IMR-90 (cell line): ENCODE measurements around the gene OSCAR. TPM values are rescaled to one million over a fixed set of nuclear protein-coding genes. Genes with fewer than 3 reads are reported as not detected.

Source experiments
- ATAC-seq: fragments of 200-7000 bp; cut with Tn5 transposase; 2 replicates; pipeline ENCODE4 v1.9.1; 2020; ENCODE audit warnings: low read depth, mild to moderate bottlenecking, moderate library complexity
- BruUV-seq: library from RNA; stranded (reverse); fragments of 400-500 nt; replicated peaks from 2 replicates; lab custom pipeline; 2021; lab: Mats Ljungman, UMichigan
- CTCF ChIA-PET: fragments of 300-600 bp; formaldehyde crosslinking; extraction: SDS; loops from one replicate; lab custom pipeline; 2021; ENCODE audit warnings: antibody characterized with exemption; lab: Yijun Ruan, JAX
- POLR2A ChIA-PET: fragments of 300-600 bp; sonication (Branson Sonifier 250); formaldehyde crosslinking; loops from one replicate; lab custom pipeline; 2022; ENCODE audit warnings: antibody characterized with exemption; ENCODE audit not compliant: unreplicated experiment; lab: Charles Lee
- DNase-seq: peaks from one replicate; pipeline ENCODE4 v3.0.0; 2013
- H2AFZ ChIP-seq: replicated peaks from 2 replicates; pipeline ENCODE3; 2013; ENCODE audit warnings: low read length, mild to moderate bottlenecking; ENCODE audit not compliant: poor library complexity
- H2AK5ac ChIP-seq: 2 replicates; pipeline ENCODE4 v1.6.1; 2013; ENCODE audit warnings: low read depth, low read length, inconsistent platforms
- H2AK9ac ChIP-seq: replicated peaks from 2 replicates; pipeline ENCODE3; 2013; ENCODE audit warnings: mild to moderate bottlenecking, low read depth, low read length, moderate library complexity; ENCODE audit not compliant: poor library complexity
- H2BK120ac ChIP-seq: 2 replicates; pipeline ENCODE4 v1.6.1; 2013; ENCODE audit warnings: low read depth, low read length, inconsistent platforms
- H2BK15ac ChIP-seq: 3 replicates; pipeline ENCODE4 v1.6.1; 2013; ENCODE audit warnings: low read depth, low read length, inconsistent platforms
- H2BK20ac ChIP-seq: 2 replicates; pipeline ENCODE4 v1.6.1; 2013; ENCODE audit warnings: low read depth, mild to moderate bottlenecking, inconsistent platforms, low read length, moderate library complexity
- H2BK5ac ChIP-seq: 2 replicates; pipeline ENCODE4 v1.6.1; 2013; ENCODE audit warnings: mild to moderate bottlenecking, low read depth, low read length, inconsistent platforms; ENCODE audit not compliant: poor library complexity, severe bottlenecking
- H3K14ac ChIP-seq: replicated peaks from 2 replicates; pipeline ENCODE4 v1.6.1; 2013; ENCODE audit warnings: low read depth, low read length, inconsistent platforms
- H3K18ac ChIP-seq: 2 replicates; pipeline ENCODE4 v1.6.1; 2013; ENCODE audit warnings: low read depth, low read length, control low read depth
- H3K23ac ChIP-seq: 2 replicates; pipeline ENCODE4 v1.6.1; 2013; ENCODE audit warnings: low read depth, low read length, inconsistent platforms
- H3K27ac ChIP-seq: 2 replicates; pipeline ENCODE4 v1.5.1; 2013; ENCODE audit warnings: mild to moderate bottlenecking, control low read depth, low read length; ENCODE audit not compliant: insufficient read depth
- H3K27me3 ChIP-seq: 2 replicates; pipeline ENCODE4 v1.6.1; 2013; ENCODE audit warnings: low read length; ENCODE audit not compliant: control insufficient read depth, insufficient read depth
- H3K36me3 ChIP-seq: 2 replicates; pipeline ENCODE4 v1.6.1; 2013; ENCODE audit warnings: low read length, mixed read lengths; ENCODE audit not compliant: control insufficient read depth, insufficient read depth
- H3K4ac ChIP-seq: 2 replicates; pipeline ENCODE4 v1.6.1; 2013; ENCODE audit warnings: low read depth, low read length, inconsistent platforms
- H3K4me1 ChIP-seq: 2 replicates; pipeline ENCODE4 v1.6.1; 2013; ENCODE audit warnings: low read length, mixed read lengths; ENCODE audit not compliant: control insufficient read depth, insufficient read depth
- H3K4me2 ChIP-seq: 2 replicates; pipeline ENCODE4 v1.6.1; 2013; ENCODE audit warnings: low read depth, mild to moderate bottlenecking, control low read depth, low read length, moderate library complexity
- H3K4me3 ChIP-seq: 2 replicates; pipeline ENCODE4 v1.5.1; 2013; ENCODE audit warnings: low read depth, mild to moderate bottlenecking, control low read depth, low read length, moderate library complexity; ENCODE audit not compliant: insufficient read depth
- H3K56ac ChIP-seq: 2 replicates; pipeline ENCODE4 v1.6.1; 2013; ENCODE audit warnings: low read length, inconsistent platforms; ENCODE audit not compliant: insufficient read depth; ENCODE audit errors: extremely low read depth
- H3K79me1 ChIP-seq, 2 experiments: 2 replicates each; pipeline ENCODE4 v1.6.1; 2013; ENCODE audit warnings: low read length in 2 of 2, inconsistent platforms in 1 of 2, low read depth in 1 of 2
- H3K9ac ChIP-seq: 2 replicates; pipeline ENCODE4 v1.6.1; 2013; ENCODE audit warnings: low read depth, low read length, control low read depth
- H3K9me1 ChIP-seq: 2 replicates; pipeline ENCODE4 v1.6.1; 2013; ENCODE audit warnings: low read length, inconsistent platforms; ENCODE audit not compliant: insufficient read depth
- H3K9me3 ChIP-seq: 2 replicates; pipeline ENCODE4 v1.6.1; 2013; ENCODE audit warnings: low read length; ENCODE audit not compliant: control insufficient read depth, insufficient read depth
- H4K20me1 ChIP-seq: 2 replicates; pipeline ENCODE4 v1.6.1; 2013; ENCODE audit warnings: low read length, inconsistent platforms; ENCODE audit not compliant: insufficient read depth
- H4K5ac ChIP-seq: 2 replicates; pipeline ENCODE4 v1.6.1; 2013; ENCODE audit warnings: mild to moderate bottlenecking, low read depth, low read length, control low read depth
- H4K8ac ChIP-seq, 2 experiments: 2 replicates each; pipeline ENCODE4 v1.6.1; 2013; ENCODE audit warnings: low read depth in 2 of 2, low read length in 2 of 2, control low read depth in 1 of 2, inconsistent platforms in 1 of 2
- H4K91ac ChIP-seq: 2 replicates; pipeline ENCODE4 v1.6.1; 2013; ENCODE audit warnings: low read depth, low read length, inconsistent platforms; ENCODE audit not compliant: insufficient read depth
- CHD1 ChIP-seq: IDR thresholded peaks from 2 replicates; pipeline ENCODE4 v1.6.1; 2012; ENCODE audit warnings: low read depth, low read length, improper control_type of control experiment
- NFE2L2 ChIP-seq: fragments of 150-350 bp; IDR thresholded peaks from 2 replicates; pipeline ENCODE4 v1.6.1; 2016; ENCODE audit warnings: low read depth, mild to moderate bottlenecking, low read length
- POLR2A ChIP-seq: IDR thresholded peaks from 2 replicates; pipeline ENCODE4 v1.6.1; 2012; ENCODE audit warnings: mild to moderate bottlenecking, low read depth, low read length
- WGBS, 2 experiments: methylation state at CpG; one replicate each; pipeline versions ENCODE4 v1.1.5 to v1.1.7; 2013; ENCODE audit warnings: missing lambda C conversion rate in 2 of 2; ENCODE audit not compliant: insufficient read length in 1 of 2; ENCODE audit errors: extremely low coverage in 2 of 2; 5-methylcytosine and 5-hydroxymethylcytosine counted together
- dilution Hi-C: fragments of 300-500 bp; cut with HindIII; formaldehyde crosslinking; loops from one replicate; pipeline ENCODE4 v1.14.3; 2018; ENCODE audit warnings: low sequenced_read_pairs; ENCODE audit not compliant: unreplicated experiment
- in situ Hi-C: fragments of 300-500 bp; cut with MboI; formaldehyde crosslinking; loops from 3 replicates; pipeline ENCODE4 v1.14.3; 2019; ENCODE audit warnings: low sequenced_read_pairs, inconsistent platforms, mixed read lengths
- intact Hi-C: fragments of 100-400 bp; cut with micrococcal nuclease; formaldehyde crosslinking; loops from 2 replicates; pipeline ENCODE4 v1.10.0; 2022
- polyA plus RNA-seq, 3 experiments: library from polyadenylated mRNA; depleted of rRNA; stranded (reverse); fragments of >200 nt; gene quantifications; 2 replicates each; pipeline ENCODE4 v1.2.3, GENCODE V29; 2012; ENCODE audit warnings: low replicate concordance in 1 of 3
- total RNA-seq: library from RNA; depleted of rRNA; stranded (reverse); fragments of >200 nt; gene quantifications from 2 replicates; pipeline ENCODE4 v1.2.3, GENCODE V29; 2012

The OSCAR gene
- total and polyA plus RNA-seq, 2 of the 4 experiments (the other 2 are of a cell fraction): 0.15 TPM; not detected in 1

GRCh38 chr19:54081032-54081431 lies 19.6 kb downstream of the OSCAR start, which contains the start of gene TARM1:
TSS of gene TARM1 (minus strand) at chr19:54081365. CDS start at chr19:54081340, 25 bp downstream.
- Histone ChIP-seq H3K4me2 (no peak within 1 kb of the TSS), H2BK120ac (no peak within 1 kb of the TSS), H3K36me3 (no peaks in the 10 kb centered on the region), H2AK5ac (no peak within 1 kb of the TSS), H2AK9ac (no peak within 1 kb of the TSS), H3K23ac (no peak within 1 kb of the TSS), H3K9ac (no peak within 1 kb of the TSS), H2BK5ac (no peak within 1 kb of the TSS), H3K4me1 (no peaks in the 10 kb centered on the region), H4K8ac (no peak within 1 kb of the TSS), H4K20me1 (no peaks in the 10 kb centered on the region), H4K5ac (no peak within 1 kb of the TSS), H3K27ac (no peak within 1 kb of the TSS), H3K4me3 (no peak within 1 kb of the TSS), H3K18ac (no peak within 1 kb of the TSS), H3K79me1 (no peaks in the 10 kb centered on the region), H3K27me3 (no peaks in the 10 kb centered on the region), H3K4ac (no peak within 1 kb of the TSS), H4K91ac (no peak within 1 kb of the TSS), H3K9me3 (peaks cover 6% of the 10 kb centered on the region; the same call in 1 of the 2 replicates), H2BK15ac (no peak within 1 kb of the TSS), H2BK20ac (no peak within 1 kb of the TSS), H2AFZ (no peak within 1 kb of the TSS), H3K56ac (no peak within 1 kb of the TSS), H3K9me1 (no peaks in the 10 kb centered on the region), H3K14ac (no peak within 1 kb of the TSS)
- no CpG with 5 or more reads among the region's 7 CpGs for WGBS, 2 experiments
- ChIA-PET POLR2A (no interaction called here), CTCF (no interaction called here)
- dilution Hi-C loops (no loop called here), intact Hi-C loops (no loop called here), in situ Hi-C loops (no loop called here)
- no peak for DNase-seq
- no peak for TF ChIP-seq POLR2A
- no peak for TF ChIP-seq CHD1
- no peak for TF ChIP-seq NFE2L2
- ATAC-seq: no peak
- no TSS peak for BruUV-seq
